Head of caudate nucleus (tissue), 42 donors: ENCODE results near the gene FBXO41.
A peak's percentile ranks its signal among the peaks of the same experiment; 100 is the strongest.
"Not testable (repeated sequence)": the region's sequence is repeated elsewhere in the genome, so short reads cannot be mapped to it uniquely, and the experiment has no call there.

Experiments
- DNase-seq, 42 donors: peaks; one replicate each; pipeline versions ENCODE4 v3.0.0 to v3.0.0-alpha.2; 2020 to 2021; ENCODE audit warnings: mixed read lengths in 7 of 42
- intact Hi-C: fragments of 100-400 bp; cut with DNase I; formaldehyde crosslinking; loops from one replicate; pipeline ENCODE4 v1.15.0; 2022

Gene FBXO41

GRCh38 chr2:73264783-73265182 lies 19.5 kb downstream of the FBXO41 start:
- intact Hi-C loops, result no loop called here
- DNase-seq, result no peak

DNA sequence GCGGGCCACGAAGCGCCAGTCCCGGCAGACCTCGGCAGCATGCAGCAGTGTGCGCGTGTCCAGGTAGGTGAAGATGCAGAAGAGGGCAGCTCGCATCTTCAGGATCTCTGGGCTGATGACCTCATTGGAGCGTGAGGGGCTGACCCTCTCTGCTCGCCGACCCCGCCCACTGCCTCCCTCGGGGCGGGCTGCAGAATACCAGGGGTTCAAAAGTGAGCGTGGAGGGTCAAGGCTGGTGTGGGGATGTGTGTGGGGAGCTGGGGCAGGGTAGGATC lies 20.0 kb downstream of the FBXO41 start:
- intact Hi-C loops, result no loop called here

GRCh38 chr2:73263540-73264331 lies 20.5 kb downstream of the FBXO41 start:
- intact Hi-C loops, result no loop called here
- DNase-seq, result no peak

More for the DNA sequence above, 20.0 kb downstream of the FBXO41 start:
- DNase-seq, result no peak

- intact Hi-C loops, DNase-seq: not testable (repeated sequence)
Measured at GRCh38 chr2:73262691-73263429, 21.4 kb downstream of the FBXO41 start.

DNA sequence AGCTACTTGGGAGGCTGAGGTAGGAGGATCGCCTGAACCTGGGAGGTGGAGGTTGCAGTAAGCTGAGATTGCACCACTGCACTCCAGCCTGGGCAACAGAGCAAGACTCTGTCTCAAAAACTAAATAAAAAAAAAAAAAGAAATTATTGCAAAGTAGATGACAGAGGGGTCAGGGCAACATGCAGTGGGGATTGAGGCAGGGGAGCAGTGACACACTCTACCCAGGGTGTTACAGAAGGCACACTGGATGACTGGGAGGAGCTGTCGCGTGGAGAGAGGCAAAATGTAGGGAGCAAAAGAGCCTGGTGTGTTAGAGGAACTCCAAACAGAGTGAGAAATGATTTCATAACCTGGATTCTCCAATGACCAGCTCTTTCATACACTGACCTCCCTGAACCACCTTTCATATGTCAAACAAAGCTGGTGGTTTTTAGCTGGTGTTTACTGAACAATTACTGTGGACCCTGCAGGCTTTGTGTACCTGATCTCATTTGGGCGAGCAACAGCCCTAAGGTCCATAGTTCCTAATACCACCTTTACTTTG lies 22.1 kb downstream of the FBXO41 start:
- intact Hi-C loops, result no loop called here
- no peak for DNase-seq

DNA sequence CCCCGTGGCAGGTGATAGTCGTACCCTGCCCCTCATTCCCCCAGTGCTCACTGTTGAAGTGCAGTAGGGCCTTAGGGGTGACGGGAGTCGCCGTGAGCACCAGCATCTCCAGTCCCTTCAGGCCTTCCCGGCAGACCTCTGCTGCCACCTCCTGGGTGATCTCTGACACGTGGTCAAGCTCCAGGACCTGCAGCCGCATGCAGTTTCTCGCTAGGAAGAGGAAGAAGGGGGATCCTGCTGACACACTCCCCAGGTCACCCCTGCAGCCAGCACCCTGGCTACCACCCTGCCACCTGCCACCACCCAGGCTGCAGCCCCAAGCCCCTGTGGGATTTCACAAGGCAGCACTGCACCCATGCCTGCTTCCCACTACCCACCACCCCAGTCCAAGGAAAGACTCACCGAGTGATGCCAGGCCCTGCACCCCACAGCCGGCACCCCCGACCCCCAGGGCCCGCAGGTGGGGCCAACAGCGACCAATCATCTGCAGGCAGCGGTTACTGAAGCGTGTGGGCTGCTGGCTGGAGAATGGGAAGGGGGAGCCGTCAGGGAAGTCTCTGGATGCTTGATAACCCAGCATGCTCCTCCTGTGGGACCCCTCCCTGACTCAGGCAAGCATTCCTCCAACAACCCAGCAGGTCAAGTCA lies 23.8 kb downstream of the FBXO41 start:
- peak in 26 of 42 donors; percentile 23 to 70 (median 50) for DNase-seq
- intact Hi-C loops, result no loop called here

GRCh38 chr2:73259704-73260337 lies 24.5 kb downstream of the FBXO41 start:
- intact Hi-C loops, result no loop called here
- DNase-seq, result no peak

GRCh38 chr2:73259276-73259675 lies 25.0 kb downstream of the FBXO41 start:
- intact Hi-C loops, result no loop called here
- DNase-seq, result no peak

DNA sequence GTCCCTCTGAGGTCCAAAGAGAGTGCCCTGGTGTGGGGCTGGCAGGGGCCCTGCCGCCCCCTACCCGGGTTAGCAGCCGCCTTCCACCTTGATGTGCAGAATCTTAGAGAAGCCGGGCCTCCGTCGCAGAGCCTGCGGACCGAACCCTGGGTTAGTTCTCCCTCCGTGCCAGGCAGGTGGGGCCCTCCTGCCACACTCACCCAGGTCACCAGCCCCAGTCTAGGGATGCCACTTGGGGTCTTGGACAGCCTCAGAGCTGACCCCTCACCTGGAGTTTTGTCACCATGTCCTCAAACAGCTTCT lies 25.4 kb downstream of the FBXO41 start:
- intact Hi-C loops, result no loop called here
- no peak for DNase-seq

DNA sequence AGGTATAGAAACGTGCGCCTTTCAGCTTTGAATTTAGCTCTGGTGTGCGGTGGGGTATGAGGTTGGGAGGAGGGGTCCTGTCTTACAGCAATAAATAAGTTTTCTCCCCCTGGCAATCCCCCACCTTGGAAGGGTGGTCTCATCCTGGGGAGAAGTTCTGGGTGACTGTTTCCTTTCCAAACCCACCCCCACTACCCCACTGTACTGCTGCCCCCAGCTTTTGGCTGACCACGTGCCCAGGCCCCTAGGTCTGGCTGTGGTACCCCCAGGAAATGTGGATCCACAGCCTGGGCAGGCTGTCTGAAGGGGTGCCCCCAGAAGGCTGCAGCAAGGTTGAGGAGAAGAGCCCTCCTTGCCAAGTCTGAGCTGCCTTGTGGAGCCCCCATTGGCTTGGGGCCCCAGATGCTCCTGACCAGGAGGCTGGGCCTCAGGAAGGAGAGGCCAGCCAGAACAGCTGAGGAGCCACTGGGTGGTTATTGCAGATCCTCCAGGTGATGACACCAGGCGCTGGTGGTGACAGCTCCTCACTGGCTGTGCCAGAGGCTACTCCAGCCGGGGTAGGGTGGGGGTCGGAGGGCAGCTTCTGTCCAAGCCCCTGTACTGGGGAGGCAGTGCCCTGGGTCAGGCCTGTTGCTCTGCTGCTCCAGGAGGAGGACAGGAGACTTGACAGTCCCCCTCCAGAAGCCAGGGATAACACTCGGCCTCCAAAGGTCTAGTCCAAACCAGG lies 25.9 kb downstream of the FBXO41 start:
- no peak for DNase-seq
- intact Hi-C loops, result no loop called here

GRCh38 chr2:73257425-73258125 lies 26.7 kb downstream of the FBXO41 start:
- intact Hi-C loops, result no loop called here
- peak in 2 of 42 donors; percentile 26 to 29 for DNase-seq

- DNase-seq, result no peak
- intact Hi-C loops, result no loop called here
Measured at GRCh38 chr2:73257021-73257420, 27.3 kb downstream of the FBXO41 start.

- intact Hi-C loops, result no loop called here
Measured at GRCh38 chr2:73256618-73256922, 27.7 kb downstream of the FBXO41 start.

GRCh38 chr2:73255907-73256617 lies 28.2 kb downstream of the FBXO41 start:
- intact Hi-C loops, result no loop called here
- no peak for DNase-seq

More at GRCh38 chr2:73256618-73256922, 27.7 kb downstream of the FBXO41 start:
- no peak for DNase-seq

DNA sequence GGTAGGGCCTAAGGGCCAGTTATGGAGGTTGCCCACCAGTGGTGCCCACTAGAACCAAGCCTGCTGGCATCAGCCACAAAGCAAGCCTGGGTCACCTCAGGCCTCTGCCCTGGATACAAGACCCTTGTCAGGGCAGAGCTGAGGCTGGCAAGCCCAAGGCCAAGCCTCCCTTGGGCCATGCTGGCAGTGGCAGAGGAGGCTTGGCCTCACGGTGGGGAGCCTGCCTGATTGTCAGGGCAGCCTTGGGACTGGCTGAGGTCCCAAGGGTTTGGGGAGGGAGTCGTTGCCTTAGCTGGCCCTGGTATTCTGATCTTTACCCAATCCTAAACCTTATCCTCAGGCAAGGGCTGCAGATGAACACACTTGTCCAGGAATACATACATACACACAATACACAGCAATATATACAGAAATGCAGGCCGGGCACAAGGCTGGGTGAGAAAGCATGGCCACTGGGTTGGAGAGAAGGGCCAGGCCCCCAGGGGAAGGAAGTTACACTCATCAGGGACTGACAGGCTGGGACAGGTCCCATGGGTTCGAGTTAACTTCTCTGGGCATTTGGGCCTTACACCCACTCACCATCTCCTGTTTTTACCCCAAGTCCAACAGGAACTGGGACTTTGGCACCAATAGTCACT lies 29.2 kb downstream of the FBXO41 start:
- no peak for DNase-seq
- intact Hi-C loops, result no loop called here

DNA sequence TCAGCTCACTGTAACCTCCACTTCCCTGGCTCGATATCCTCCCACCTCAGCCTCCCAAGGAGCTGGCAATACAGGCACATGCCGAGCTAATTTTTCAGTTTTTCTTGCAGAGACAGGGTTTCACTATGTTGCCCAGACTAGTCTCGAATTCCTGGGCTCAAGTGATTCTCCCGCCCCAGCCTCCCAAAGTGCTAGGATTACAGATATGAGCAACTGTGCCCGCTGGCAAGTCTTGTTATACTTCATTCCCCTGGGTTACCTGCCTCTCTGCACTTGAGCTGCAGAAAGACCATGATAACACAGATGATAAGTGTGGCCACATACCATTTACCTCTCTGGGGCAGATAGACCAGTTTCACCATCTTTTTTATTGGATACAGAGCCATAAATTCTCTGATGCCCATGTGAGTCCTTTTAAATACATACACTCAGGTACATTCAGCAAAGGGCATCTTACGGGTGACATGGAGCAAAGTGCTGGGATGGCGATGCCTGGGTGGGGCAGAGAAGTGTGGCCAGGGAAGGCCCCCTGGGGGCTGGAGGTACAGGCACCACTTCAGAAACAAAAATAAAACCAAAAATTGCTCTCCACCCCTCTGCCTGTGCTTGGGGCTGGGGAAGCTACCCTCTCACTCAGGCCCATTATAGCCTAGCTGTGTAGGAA lies 29.8 kb downstream of the FBXO41 start:
- intact Hi-C loops, result no loop called here
- no peak for DNase-seq

DNA sequence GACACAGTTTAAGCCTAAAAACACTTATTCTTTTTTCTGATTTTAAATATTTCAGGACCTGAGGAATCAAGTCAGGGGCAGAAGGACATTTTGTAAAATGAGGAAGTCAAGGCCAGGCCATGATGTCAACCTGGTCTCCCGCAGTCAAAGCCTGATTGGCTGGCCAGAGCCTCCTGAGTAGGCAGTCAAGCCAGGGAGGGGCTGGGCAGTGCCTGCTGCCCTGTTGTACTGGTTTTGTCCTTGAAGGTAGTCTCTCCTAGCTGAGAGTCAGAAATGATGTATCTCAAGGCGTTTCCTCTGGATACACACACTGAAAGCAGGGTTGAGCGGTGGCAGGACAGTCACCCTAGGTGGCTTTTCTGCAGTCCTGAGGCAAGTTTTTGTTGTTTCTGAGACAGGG lies 30.4 kb downstream of the FBXO41 start:
- peak in 1 of 42 donors; percentile 4 for DNase-seq

More for the DNA sequence above, 30.4 kb downstream of the FBXO41 start:
- intact Hi-C loops, result no loop called here
